Glutamatergic neuron (in vitro differentiated cells): ENCODE results near the gene STRIP2. TPM values are rescaled to one million over a fixed set of nuclear protein-coding genes. Genes with fewer than 3 reads are reported as not detected.
"Not testable (repeated sequence)": the region's sequence is repeated elsewhere in the genome, so short reads cannot be mapped to it uniquely, and the experiment has no call there.

Experiments used
- DNase-seq: peaks from one replicate; pipeline ENCODE4 v3.0.0; 2022
- H3K27ac Mint-ChIP-seq: one replicate; pipeline ENCODE4 v1.8.0; 2020; ENCODE audit warnings: mild to moderate bottlenecking, mixed read lengths, inconsistent platforms; ENCODE audit not compliant: unreplicated experiment
- H3K27me3 Mint-ChIP-seq: one replicate; pipeline ENCODE4 v1.8.0; 2020; ENCODE audit warnings: mild to moderate bottlenecking, moderate library complexity, mixed read lengths, inconsistent platforms; ENCODE audit not compliant: unreplicated experiment
- H3K36me3 Mint-ChIP-seq: one replicate; pipeline ENCODE4 v1.8.0; 2020; ENCODE audit warnings: mild to moderate bottlenecking, mixed read lengths, inconsistent platforms; ENCODE audit not compliant: unreplicated experiment
- H3K4me1 Mint-ChIP-seq: one replicate; pipeline ENCODE4 v1.8.0; 2020; ENCODE audit warnings: mild to moderate bottlenecking, low read depth, mixed read lengths, inconsistent platforms; ENCODE audit not compliant: unreplicated experiment
- H3K4me3 Mint-ChIP-seq: one replicate; pipeline ENCODE4 v1.8.0; 2020; ENCODE audit warnings: mild to moderate bottlenecking, mixed read lengths, inconsistent platforms; ENCODE audit not compliant: unreplicated experiment
- H3K9me3 Mint-ChIP-seq: one replicate; pipeline ENCODE4 v1.8.0; 2020; ENCODE audit warnings: mild to moderate bottlenecking, moderate library complexity, mixed read lengths, inconsistent platforms; ENCODE audit not compliant: unreplicated experiment
- total RNA-seq: library from RNA; stranded (reverse); fragmentation: NEBNext Ultra II Directional; extraction: Animal tissue kit (Norgen Biotek cat#: 25700); gene quantifications from one replicate; pipeline ENCODE4 v1.2.1, GENCODE V29; 2021; ENCODE audit not compliant: unreplicated experiment
- TF ChIP-seq, protein P1 (sequence below): fragments of 200-600 bp; sonication (generic); IDR thresholded peaks from one replicate; pipeline ENCODE4 v1.5.0; 2021; ENCODE audit not compliant: partially characterized antibody, unreplicated experiment

Gene STRIP2
- total RNA-seq, 1 donor from 2014 or later, result 3.3 TPM

DNA sequence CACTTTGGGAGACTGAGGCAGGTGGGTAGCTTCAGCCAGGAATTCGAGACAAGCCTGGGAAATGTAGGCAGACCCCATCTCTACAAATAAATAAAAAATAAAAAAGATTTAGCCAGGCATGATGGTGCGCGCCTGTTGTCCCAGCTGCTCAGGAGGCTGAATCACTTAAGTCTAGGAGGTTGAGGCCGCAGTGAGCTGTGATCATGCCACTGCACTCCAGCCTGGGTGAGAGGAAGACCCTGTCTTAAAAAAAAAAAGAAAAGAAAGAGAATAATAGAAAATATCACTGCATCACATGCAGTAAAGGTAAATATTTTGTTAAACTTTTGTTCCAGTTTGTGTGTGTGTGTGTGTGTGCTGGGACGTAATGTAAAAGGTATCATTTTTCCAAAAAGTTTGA is 3.0 kb downstream of the STRIP2 start:
- TF ChIP-seq, protein P1, sequence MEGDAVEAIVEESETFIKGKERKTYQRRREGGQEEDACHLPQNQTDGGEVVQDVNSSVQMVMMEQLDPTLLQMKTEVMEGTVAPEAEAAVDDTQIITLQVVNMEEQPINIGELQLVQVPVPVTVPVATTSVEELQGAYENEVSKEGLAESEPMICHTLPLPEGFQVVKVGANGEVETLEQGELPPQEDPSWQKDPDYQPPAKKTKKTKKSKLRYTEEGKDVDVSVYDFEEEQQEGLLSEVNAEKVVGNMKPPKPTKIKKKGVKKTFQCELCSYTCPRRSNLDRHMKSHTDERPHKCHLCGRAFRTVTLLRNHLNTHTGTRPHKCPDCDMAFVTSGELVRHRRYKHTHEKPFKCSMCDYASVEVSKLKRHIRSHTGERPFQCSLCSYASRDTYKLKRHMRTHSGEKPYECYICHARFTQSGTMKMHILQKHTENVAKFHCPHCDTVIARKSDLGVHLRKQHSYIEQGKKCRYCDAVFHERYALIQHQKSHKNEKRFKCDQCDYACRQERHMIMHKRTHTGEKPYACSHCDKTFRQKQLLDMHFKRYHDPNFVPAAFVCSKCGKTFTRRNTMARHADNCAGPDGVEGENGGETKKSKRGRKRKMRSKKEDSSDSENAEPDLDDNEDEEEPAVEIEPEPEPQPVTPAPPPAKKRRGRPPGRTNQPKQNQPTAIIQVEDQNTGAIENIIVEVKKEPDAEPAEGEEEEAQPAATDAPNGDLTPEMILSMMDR, result no peak
- Mint-ChIP-seq H3K36me3 (no peaks in the 10 kb centered on the region), H3K9me3 (peaks cover 6% of the 10 kb centered on the region), H3K4me3 (no peak overlapping the region), H3K27me3 (peaks cover 2% of the 10 kb centered on the region), H3K4me1 (peaks cover 7% of the 10 kb centered on the region), H3K27ac (no peak overlapping the region)
- DNase-seq, result no peak

DNA sequence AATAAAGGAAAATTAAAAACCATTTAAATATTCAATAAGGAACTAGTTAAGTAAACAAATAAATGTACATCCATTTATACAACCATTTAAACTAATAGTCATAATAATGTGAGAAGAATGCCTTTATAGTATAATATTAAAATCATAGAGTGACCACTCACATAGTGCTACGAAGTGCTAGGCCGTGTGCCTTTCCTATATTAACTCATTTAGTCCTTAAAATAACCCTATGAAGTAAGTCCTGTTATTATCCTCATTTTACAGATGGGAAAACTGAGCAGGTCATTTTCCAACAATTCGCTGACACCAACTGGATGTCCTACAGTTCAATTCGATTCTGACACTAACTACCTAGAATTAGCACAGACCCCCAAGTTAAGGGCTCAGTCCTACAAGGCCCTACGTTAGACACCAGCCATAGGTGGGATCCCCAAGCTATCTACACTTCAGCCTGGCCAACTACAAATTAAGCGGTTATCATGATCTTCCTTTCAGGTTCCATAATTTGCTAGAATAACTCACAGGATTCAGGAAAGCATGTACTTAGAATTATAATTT is 4.1 kb downstream of the STRIP2 start:
- no peak overlapping the region for H3K27ac Mint-ChIP-seq
- peaks cover 2% of the 10 kb centered on the region for H3K27me3 Mint-ChIP-seq
- peaks cover 3% of the 10 kb centered on the region for H3K9me3 Mint-ChIP-seq
- H3K4me1 Mint-ChIP-seq, result peaks cover 2% of the 10 kb centered on the region
- no peak overlapping the region for H3K4me3 Mint-ChIP-seq
- H3K36me3 Mint-ChIP-seq, result no peaks in the 10 kb centered on the region
- no peak for DNase-seq
- TF ChIP-seq, protein P1, result no peak

DNA sequence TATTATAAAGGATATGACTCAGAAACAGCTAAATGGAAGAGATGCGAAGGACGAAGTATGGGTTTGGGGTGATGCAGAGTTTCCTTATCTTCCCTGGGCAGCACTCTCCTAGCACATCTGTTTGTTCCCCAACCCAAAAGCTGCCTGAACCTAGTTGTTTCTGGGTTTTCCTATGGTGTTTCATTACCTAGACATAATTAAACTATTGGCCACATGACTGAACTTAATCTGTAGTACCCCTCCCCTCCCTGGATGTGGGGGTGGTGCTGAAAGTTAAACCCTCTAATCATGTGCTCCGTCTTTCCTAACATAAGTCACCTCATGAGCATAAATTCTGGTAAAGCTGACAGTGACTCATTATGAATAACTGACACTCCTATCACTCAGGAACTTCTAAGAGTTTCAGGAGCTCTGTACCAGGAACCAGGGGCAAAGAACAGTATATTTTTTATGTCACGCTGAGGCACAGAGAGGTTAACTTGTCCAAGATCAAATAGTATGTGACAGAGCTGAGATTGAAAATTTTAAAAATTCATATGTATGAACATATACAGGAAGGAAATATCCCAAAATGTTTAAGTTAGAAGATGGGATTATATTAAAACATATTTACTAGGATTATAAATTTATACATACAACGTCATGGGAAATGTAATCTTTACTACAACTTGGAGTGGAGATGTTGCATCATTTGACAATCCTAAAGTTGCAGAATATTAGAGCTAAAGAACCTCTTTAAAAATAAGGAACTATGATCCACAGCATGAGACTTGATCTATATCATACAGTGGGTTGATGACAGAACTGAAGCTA is 4.8 kb downstream of the STRIP2 start:
- no peaks in the 10 kb centered on the region for H3K27me3 Mint-ChIP-seq
- no peaks in the 10 kb centered on the region for H3K36me3 Mint-ChIP-seq
- no peak for DNase-seq
- H3K4me3 Mint-ChIP-seq, result no peak overlapping the region
- no peaks in the 10 kb centered on the region for H3K9me3 Mint-ChIP-seq
- peaks cover 5% of the 10 kb centered on the region for H3K4me1 Mint-ChIP-seq
- TF ChIP-seq, protein P1, result no peak
- H3K27ac Mint-ChIP-seq, result no peak overlapping the region

DNA sequence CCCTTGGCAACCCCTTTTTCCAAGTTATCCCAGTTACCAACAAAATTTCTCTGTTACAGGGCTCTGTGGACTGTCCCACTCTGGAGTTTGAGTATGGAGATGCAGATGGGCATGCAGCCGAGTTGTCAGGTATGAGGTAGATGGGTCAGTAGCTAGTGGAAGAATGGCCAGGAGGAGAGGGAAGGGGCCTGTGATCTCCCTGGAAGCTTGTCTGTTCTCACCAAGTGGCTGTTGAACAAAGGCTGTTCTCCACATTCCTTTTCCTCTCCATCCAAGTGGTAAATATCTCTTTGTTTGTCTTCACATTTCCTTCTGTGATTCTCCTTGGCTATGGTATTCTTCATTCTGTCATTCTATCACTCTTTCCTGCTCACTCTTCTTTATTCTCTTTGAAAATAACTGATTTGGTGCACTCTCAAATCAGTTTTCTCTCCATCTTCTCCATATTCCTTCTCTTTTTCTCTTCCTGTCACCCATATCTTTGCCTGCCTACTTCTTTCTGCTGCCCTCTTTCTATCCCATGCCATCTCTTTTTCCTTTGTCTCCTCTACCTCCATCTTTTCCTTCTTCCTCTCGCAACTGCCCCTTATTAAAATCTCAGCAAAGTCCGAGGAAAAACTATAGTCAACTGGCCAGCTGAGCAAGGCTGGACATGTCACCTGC is 5.9 kb downstream of the STRIP2 start:
- no peak overlapping the region for H3K4me3 Mint-ChIP-seq
- no peaks in the 10 kb centered on the region for H3K9me3 Mint-ChIP-seq
- peaks cover 5% of the 10 kb centered on the region for H3K4me1 Mint-ChIP-seq
- no peaks in the 10 kb centered on the region for H3K27me3 Mint-ChIP-seq
- no peak overlapping the region for H3K27ac Mint-ChIP-seq
- TF ChIP-seq, protein P1, result no peak
- no peaks in the 10 kb centered on the region for H3K36me3 Mint-ChIP-seq
- no peak for DNase-seq

DNA sequence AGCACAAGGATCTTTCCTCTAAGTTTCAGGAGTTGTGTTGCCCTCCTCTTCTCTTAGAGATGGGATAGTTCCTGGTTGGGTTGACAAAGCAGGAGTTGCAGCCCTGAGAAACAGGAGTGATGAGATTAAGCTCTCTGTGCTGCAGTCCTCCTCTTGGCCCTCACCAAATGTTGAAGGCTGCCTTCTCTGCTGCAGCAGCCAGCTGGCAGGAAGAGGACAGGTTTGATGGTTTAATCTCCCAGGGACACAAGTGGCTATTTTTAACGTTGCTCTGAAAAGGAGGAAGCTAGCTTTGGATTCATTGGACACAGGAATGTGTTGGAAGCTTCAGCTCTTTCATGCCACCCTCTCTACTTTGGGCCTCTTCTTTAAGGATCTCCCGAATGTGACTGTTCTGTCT is 9.4 kb downstream of the STRIP2 start:
- no peaks in the 10 kb centered on the region for H3K27me3 Mint-ChIP-seq
- H3K4me1 Mint-ChIP-seq, result peaks cover 3% of the 10 kb centered on the region
- peaks cover 5% of the 10 kb centered on the region for H3K9me3 Mint-ChIP-seq
- H3K4me3 Mint-ChIP-seq, result no peak overlapping the region
- TF ChIP-seq, protein P1, result no peak
- H3K27ac Mint-ChIP-seq, result no peak overlapping the region
- H3K36me3 Mint-ChIP-seq, result peaks cover 17% of the 10 kb centered on the region
- no peak for DNase-seq

DNA sequence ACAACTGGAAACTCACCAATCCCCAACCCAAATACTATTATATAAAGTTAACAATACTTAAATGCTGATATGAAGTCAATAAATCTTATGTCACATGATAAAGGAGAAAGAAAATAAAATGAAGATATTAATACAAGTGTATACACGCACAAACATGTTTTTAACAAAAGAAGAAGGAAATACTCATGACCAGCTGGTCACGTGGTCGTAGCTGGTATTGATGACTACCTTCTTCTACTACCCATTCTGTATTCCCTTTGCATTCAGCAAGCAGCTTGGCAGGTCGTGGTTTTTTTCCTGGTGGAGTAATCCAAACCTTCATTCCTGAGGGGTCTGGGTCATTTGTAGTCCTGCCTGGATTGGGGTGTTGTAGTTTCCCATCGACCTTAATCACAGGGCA is 10.5 kb downstream of the STRIP2 start:
- peaks cover 24% of the 10 kb centered on the region for H3K36me3 Mint-ChIP-seq
- H3K4me3 Mint-ChIP-seq, result not testable (repeated sequence)

DNA sequence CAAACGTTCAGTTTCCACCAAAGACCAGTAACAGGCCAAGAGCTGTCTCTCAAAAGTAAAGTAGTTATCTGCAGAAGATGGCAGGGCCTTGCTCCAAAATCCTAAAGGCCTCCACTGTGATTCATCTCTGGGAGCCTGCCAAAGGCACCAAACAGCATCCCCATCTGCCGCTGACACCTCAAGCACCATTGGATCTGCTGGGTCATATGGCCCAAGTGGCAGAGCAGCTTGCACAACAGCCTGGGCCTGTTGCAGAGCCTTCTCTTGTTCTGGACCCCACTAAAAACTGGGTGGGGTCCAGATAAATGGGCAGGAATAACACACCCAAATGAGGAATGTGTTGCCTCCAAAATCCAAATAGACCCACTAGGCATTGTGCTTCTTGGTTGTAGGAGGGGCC is 12.7 kb downstream of the STRIP2 start:
- DNase-seq, H3K4me3 Mint-ChIP-seq, H3K27ac Mint-ChIP-seq, H3K27me3 Mint-ChIP-seq, H3K4me1 Mint-ChIP-seq: not testable (repeated sequence)
- Mint-ChIP-seq H3K9me3 (peaks cover 10% of the 10 kb centered on the region), H3K36me3 (peaks cover 24% of the 10 kb centered on the region)

More for the DNA sequence above, 10.5 kb downstream of the STRIP2 start:
- DNase-seq, H3K27me3 Mint-ChIP-seq, H3K27ac Mint-ChIP-seq, H3K4me1 Mint-ChIP-seq: not testable (repeated sequence)
- peaks cover 10% of the 10 kb centered on the region for H3K9me3 Mint-ChIP-seq
